Measurements from ENCODE around the gene LAMA1.

DNA sequence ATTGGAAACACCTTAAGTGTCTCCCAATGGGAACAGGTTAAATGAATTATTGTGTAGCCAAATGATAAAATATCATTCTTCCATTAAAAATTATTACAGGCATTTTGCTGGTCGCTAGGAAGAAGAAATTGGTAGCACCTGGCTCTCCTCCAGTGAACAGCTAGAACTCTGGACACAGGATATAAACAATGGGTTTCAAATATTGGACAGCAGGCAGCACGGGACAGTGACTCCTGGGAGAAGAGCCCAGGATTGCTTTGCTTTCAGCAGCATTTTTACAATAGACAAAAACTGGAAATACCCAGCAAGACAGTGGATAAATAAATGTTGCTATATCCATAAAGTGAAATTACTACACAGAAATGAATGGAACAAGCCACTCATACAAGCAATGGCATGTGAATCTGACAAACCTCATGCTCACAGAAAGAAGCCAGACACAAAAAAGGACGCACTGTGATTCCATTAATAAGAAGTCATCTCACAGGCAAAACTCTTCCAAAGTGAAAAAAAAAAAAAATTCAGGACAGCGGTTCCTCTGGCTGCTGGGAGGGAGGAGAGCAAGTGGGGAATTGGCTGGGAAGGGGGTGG is 50.5 kb downstream of the LAMA1 start:
- TF ChIP-seq, protein P1, sequence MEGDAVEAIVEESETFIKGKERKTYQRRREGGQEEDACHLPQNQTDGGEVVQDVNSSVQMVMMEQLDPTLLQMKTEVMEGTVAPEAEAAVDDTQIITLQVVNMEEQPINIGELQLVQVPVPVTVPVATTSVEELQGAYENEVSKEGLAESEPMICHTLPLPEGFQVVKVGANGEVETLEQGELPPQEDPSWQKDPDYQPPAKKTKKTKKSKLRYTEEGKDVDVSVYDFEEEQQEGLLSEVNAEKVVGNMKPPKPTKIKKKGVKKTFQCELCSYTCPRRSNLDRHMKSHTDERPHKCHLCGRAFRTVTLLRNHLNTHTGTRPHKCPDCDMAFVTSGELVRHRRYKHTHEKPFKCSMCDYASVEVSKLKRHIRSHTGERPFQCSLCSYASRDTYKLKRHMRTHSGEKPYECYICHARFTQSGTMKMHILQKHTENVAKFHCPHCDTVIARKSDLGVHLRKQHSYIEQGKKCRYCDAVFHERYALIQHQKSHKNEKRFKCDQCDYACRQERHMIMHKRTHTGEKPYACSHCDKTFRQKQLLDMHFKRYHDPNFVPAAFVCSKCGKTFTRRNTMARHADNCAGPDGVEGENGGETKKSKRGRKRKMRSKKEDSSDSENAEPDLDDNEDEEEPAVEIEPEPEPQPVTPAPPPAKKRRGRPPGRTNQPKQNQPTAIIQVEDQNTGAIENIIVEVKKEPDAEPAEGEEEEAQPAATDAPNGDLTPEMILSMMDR (IDR thresholded peaks at IDR 0.05 in 8 of 11, conservative IDR thresholded peaks at IDR 0.05 in 3 of 11), result no peak
- no peak for TF ChIP-seq POLR2A (IDR thresholded peaks at IDR 0.05)
